Measurements from ENCODE around the gene RUFY4.
"Not testable (repeated sequence)": the region's sequence is repeated elsewhere in the genome, so short reads cannot be mapped to it uniquely, and the experiment has no call there.

RUFY4 gene

DNA sequence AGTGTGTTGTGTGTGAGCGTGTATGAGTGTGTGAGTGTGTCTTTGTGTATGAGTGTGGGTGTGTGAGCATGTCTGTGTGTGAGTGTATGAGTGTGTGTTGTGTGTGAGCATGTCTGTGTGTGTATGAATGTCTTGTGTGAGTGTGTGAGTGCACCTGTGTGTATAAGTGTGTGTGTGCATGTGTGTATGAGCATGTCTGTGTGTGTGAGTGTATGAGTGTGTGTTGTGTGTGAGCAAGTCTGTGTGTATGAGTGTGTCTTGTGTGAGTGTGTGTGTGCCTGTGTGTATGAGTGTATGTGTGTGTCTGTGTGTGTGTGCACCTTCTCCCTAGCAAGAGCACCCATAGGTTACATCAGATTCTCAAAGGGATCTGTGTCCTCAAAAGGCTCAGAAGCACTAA, 37.8 kb upstream of the RUFY4 start:
- no peak for DNase-seq (ENCODE audit: low read depth)

GRCh38 chr2:218031771-218032257, 37.2 kb upstream of the RUFY4 start:
- DNase-seq (ENCODE audit: low read depth), result no peak

- no peak for DNase-seq (ENCODE audit: low read depth)
These were observed 36.5 kb upstream of the RUFY4 start for GRCh38 chr2:218032336-218033171.

GRCh38 chr2:218033208-218033589, 35.9 kb upstream of the RUFY4 start:
- no peak for DNase-seq (ENCODE audit: low read depth)

- DNase-seq (ENCODE audit: low read depth), result no peak
These were observed 35.2 kb upstream of the RUFY4 start for GRCh38 chr2:218033590-218034496.

DNA sequence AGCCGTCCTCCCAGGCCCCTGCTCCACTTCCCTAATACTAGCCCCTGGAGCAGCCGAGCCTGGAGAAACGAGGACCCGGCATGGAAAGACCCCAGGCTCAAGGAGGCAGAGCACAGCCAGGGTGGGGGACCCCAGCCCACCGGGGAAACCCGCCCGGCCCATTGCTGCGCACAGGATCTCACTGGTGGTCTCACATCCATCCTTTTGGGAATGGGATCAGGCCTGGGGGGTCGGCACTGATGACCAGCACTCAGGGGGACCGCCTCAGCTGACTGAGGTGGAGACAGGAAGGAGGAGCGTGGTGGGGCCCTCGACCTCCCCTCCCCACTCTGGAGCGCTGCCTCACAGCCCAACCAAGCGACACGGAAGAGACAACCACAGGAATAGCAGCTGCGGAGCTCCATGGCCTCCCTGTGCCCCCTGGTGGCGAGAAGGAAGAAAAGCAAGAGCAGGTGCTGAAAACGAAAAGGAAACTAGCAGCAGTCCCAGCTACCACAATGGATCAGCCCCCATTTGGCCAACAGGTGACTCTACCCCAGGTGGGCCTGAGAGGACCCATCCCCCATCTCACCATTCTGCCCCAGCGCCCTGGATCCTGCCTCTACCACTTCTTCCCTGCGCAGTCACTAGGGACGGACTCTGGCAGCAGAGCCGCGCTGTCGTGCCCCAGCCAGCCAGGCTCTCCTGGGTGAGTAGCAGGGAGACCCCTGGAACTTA, 34.4 kb upstream of the RUFY4 start:
- DNase-seq (ENCODE audit: low read depth), result peak; percentile 37

GRCh38 chr2:218035463-218036100, 33.5 kb upstream of the RUFY4 start:
- DNase-seq (ENCODE audit: low read depth), result no peak

- no peak for DNase-seq (ENCODE audit: low read depth)
These were observed 32.7 kb upstream of the RUFY4 start for GRCh38 chr2:218036371-218036770.

DNA sequence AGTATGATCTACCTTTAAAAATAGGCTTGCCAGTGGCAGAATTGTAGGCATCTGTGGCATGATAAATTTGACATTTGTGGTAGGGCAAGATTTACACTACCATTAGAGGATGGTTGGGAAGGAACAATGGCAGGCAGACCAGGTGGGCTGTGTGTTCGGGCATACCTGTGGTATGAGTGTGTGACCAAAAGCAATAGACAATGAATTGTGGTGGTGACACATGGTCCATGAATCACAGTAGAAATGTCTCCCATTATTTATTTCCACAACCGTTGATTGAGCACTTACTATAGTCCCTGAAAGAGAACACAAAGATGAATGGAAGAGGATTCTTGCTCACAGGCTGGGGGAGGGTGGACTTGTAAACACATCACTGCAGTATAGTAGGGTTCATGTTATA, 29.9 kb upstream of the RUFY4 start:
- no peak for DNase-seq (ENCODE audit: low read depth)

DNA sequence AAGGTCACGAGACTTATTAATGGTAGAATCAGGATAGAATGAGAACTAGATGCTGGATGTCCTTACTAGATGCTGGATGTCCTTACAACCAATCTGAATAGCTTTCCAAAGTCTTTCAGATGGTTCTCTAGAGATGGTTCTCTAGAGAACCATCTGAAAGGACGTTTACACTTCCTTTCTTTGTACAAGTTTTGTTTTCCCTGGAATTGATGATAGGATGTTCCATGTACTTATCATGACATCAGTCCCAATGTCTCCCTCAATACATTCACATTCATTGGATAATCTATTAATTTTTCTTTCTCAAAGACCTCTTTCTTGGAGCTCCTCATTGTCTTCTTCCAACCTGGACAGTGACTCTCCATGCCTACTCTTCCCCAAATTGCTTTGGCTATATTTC, 28.2 kb upstream of the RUFY4 start:
- DNase-seq (ENCODE audit: low read depth), result no peak

DNA sequence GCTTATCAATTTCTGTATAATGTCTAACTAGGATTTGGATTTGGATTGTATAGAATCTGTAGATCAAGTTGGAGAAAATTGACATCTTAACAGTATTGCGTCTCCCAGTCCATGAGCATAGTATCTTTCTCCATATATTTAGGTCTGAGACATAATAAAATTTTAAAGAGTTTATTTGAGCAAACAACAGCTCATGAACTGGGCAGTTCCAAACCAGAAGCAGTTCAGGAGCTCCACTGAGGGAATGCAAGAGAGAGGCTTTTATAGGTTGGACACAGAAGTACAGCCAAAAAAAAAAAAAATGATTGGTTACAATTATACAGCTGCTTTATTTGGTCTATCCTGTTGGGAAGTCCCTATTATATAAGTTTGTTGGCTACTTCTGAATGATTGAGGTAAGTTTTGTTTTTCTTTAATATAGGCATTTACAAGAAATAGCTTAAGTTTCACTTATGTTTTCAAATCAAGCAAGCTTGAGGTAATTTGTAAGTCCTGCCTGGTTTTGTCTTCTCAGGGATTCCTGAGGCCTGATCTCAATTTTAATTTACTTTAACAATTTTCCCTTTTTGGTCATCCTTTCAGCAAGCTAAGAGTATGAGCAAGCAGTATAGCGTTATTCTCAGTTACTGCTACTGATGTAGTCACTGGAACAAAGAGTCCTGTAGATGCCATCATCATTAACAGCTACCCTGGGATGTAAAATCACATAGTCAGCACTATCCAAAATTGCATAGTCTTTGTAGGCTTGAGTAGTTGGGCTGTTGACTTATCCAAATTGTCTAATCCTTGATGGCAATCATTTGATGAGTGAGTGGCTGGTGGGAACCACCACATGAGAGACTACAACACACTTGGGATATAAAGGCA, 27.5 kb upstream of the RUFY4 start:
- DNase-seq (ENCODE audit: low read depth), result no peak

- no peak for DNase-seq (ENCODE audit: low read depth)
These were observed 26.0 kb upstream of the RUFY4 start for GRCh38 chr2:218043100-218043499.

DNA sequence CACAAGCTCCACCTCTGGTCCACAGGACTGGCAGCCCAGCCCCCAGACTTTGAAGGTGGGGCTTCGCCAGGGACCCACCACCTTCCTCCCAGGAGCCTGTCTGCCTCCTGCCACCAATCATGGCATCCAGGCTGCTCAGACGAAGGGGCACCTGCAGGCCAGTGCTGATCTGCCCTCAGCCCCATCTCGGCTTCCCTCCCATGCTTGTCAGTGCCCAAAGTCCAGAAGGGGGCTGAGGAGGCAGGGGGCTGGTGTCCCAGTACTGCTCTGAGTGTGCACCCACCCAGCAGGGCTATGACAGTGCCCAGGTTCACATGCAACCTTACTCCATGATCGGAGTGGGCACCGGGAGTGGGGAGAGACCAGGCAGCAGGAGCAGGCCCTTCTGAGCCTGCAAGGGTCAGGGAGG, 25.3 kb upstream of the RUFY4 start:
- no peak for DNase-seq (ENCODE audit: low read depth)

DNA sequence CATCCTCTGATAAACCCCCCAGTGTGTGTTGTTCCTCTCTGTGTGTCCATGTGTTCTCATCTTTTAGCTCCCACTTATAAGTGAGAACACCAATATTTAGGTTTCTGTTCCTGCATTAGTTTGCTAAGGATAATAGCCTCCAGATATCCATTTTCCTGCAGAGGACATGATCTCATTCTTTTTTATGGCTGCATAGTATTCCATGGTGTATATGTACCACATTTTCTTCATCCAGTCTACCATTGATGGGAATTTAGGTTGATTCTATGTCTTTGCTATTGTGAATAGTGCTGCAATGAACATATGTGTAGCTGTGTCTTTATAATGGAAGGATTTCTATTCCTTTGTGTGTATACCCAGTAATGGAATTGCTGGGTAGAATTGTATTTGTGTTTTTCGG, 24.5 kb upstream of the RUFY4 start:
- not testable (repeated sequence) for DNase-seq (ENCODE audit: low read depth)

GRCh38 chr2:218046238-218046637, 22.8 kb upstream of the RUFY4 start:
- no peak for DNase-seq (ENCODE audit: low read depth)

- DNase-seq (ENCODE audit: low read depth), result no peak
These were observed 21.4 kb upstream of the RUFY4 start for GRCh38 chr2:218047536-218048225.

DNA sequence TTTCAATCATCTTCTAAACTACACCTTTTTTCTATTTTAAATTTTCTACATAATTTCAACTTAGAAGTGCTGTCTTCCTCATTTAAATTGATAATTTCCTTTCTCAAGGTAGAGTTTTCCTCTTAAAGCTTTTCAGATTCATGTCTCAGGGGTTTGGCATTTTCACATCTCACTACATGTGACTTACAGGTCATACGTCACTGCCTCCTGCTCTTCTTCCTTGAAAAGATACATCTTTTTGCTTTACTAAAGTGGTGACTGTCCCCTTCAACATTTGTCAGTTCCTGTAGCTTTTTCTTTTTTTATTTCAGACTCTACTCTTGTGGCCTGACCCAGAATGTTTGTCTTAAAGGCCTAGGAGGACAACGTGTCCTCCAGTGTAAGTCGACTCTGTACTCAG, 17.1 kb upstream of the RUFY4 start:
- DNase-seq (ENCODE audit: low read depth), result no peak

GRCh38 chr2:218059289-218059688, 9.8 kb upstream of the RUFY4 start:
- DNase-seq (ENCODE audit: low read depth), result no peak

DNA sequence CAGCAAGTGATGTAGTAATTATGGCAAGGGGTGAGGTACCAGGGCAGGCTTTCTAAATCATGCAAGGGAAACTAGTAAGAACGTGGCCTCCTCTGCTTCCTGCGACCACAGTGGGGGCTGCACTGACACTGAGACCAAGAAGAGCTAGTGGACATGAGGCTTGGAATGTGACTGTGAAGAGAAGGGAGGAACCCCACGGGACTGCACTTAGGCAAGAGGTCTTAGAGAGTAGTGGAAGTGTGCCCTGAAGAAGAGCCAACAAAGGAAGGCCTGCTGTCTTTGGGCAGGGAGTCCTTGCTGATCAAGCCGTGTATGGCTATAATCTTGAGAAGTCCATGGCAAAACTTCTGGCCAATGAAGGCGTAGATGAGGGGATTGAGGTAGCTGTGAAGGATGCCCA, 8.9 kb upstream of the RUFY4 start:
- no peak for DNase-seq (ENCODE audit: low read depth)

- DNase-seq (ENCODE audit: low read depth), result no peak
These were observed 7.9 kb upstream of the RUFY4 start for GRCh38 chr2:218060950-218061660.
